Coronary artery (tissue), 2 donors: ENCODE measurements around the gene KCNQ1.

Experiments
- DNase-seq: peaks from one replicate; pipeline ENCODE4 v3.0.0-alpha.2; 2017; ENCODE audit warnings: low spot score
- H3K27ac ChIP-seq, 2 donors: fragments of 200-600 bp; sonication (generic); one replicate each; pipeline ENCODE4 v1.5.1; 2016 to 2019
- H3K4me3 ChIP-seq: fragments of 200-600 bp; sonication (generic); 2 replicates; pipeline ENCODE4 v1.5.1; 2016; ENCODE audit warnings: mild to moderate bottlenecking, moderate library complexity
- TF ChIP-seq, protein P1 (sequence below): fragments of 200-600 bp; sonication (generic); IDR thresholded peaks from one replicate; pipeline ENCODE4 v1.5.1; 2019; ENCODE audit warnings: antibody characterized with exemption

KCNQ1 gene

DNA sequence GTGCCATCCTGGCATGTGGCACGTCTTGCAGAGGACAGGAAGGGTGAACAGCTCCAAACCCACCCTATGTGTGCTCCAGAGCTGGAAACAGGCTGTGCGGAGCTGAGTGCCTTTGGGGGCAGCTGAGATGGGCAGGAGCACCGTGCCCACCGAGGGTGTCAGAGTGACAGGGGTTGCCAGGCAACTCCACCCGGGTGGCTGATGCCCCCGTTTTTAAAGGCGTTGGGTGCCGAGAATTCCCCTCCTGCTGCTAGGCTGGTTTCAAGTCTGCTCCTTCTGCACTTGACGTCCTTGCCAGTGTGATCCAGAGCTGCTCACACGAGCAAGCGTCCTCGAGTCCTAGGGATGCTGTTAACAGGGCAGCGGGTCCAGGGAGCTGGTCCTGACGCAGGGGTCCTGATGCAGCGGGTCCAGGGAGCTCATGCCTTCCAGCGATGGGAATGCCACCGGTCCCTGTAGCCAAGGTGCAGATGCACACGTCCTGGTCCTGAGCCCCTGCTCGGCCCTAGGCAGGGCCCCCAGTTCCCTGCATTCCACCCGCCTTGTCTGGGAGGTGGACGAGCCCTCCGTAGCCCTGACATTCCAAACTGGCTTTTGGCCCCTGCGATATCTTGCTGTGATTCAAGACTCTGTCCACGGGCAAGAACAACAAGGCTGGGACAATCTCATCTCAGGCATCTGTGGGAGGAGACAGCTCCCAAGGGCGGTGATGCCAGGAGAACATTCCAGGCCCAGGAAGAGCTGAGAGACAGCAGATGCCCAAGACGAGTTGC, 4.9 kb downstream of the KCNQ1 start:
- TF ChIP-seq, protein P1, sequence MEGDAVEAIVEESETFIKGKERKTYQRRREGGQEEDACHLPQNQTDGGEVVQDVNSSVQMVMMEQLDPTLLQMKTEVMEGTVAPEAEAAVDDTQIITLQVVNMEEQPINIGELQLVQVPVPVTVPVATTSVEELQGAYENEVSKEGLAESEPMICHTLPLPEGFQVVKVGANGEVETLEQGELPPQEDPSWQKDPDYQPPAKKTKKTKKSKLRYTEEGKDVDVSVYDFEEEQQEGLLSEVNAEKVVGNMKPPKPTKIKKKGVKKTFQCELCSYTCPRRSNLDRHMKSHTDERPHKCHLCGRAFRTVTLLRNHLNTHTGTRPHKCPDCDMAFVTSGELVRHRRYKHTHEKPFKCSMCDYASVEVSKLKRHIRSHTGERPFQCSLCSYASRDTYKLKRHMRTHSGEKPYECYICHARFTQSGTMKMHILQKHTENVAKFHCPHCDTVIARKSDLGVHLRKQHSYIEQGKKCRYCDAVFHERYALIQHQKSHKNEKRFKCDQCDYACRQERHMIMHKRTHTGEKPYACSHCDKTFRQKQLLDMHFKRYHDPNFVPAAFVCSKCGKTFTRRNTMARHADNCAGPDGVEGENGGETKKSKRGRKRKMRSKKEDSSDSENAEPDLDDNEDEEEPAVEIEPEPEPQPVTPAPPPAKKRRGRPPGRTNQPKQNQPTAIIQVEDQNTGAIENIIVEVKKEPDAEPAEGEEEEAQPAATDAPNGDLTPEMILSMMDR: no peak
- no peak for DNase-seq
- H3K4me3 ChIP-seq: no peak overlapping the region
- no peak overlapping the region for H3K27ac ChIP-seq

DNA sequence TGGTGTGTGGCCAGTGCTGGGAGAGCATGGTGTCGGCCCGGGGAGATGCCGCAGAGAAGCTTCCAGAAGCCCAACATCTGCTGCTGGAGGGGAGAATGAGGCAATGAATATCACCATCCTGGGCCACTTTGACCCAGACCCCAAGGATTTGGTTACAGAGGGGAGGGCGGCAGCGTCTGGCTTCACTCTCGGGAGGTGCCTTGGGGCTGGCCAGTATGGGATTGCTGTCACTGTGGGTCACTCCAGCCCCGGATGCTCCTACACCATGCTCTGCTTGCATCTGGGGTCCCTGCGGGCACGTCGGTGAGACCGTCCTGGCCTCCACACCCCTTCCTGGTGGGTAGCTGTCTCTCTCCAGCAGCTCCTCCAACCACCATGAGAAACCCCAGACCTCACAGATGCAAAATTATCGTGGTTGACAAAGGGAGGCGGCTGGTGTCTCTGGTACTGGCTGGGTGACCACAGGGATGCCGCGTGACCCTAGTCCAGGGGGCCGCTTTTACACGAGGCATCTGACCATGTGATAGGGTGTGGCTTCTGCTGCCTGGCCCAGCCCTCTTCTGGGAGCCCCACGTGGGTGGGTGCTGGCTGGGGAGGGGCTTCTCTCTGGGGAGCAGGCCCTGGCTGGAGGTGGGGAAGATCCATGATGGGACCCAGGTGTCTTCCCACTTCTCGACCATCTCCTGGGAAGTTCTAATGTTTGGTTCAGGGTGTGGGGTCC, 5.7 kb downstream of the KCNQ1 start:
- DNase-seq: no peak
- TF ChIP-seq, protein P1: no peak
- no peak overlapping the region for H3K4me3 ChIP-seq
- H3K27ac ChIP-seq: no peak overlapping the region

DNA sequence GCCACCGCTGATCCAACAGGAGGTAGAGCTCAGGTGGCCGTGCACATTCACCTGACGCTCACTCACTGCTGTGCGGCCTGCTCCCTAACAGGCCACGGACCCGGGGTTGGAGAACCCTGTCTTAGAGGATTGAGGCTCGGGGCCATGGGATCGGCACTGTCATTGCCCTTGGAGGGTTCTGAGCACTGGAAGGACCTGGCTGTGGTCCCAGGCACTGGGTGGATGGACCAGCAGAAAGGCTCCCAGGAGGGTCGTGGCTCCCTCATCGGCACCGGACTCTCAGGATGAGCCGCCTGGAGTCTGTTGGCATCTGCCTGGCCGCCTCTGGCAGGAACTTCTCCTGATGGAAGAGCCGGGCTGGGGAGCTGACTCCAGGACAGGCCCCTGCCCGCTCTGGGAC, 6.5 kb downstream of the KCNQ1 start:
- no peak for DNase-seq
- Histone ChIP-seq H3K27ac (no peak overlapping the region), H3K4me3 (no peak overlapping the region)
- TF ChIP-seq, protein P1: no peak

DNA sequence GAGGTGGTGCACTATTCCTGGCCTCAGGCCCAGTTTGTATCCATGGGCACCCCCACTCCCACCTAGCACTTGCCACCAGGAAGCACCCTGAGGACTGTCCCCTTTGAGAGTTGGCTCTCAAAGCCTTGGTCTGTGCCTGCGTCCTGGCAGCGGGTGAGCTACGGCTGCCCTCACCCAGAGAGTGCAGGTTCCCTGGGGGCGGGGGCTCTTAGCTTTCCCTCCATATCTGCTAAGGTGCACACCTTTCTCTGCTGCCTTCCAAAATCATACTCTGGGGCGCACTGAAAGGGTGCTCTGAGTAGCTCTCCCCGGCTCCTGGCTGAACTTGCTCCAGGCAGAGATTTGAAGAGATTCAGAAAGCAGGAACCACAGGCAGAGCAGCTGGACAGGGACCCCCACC, 7.1 kb downstream of the KCNQ1 start:
- no peak for DNase-seq
- TF ChIP-seq, protein P1: no peak
- Histone ChIP-seq H3K27ac (no peak overlapping the region), H3K4me3 (no peak overlapping the region)

DNA sequence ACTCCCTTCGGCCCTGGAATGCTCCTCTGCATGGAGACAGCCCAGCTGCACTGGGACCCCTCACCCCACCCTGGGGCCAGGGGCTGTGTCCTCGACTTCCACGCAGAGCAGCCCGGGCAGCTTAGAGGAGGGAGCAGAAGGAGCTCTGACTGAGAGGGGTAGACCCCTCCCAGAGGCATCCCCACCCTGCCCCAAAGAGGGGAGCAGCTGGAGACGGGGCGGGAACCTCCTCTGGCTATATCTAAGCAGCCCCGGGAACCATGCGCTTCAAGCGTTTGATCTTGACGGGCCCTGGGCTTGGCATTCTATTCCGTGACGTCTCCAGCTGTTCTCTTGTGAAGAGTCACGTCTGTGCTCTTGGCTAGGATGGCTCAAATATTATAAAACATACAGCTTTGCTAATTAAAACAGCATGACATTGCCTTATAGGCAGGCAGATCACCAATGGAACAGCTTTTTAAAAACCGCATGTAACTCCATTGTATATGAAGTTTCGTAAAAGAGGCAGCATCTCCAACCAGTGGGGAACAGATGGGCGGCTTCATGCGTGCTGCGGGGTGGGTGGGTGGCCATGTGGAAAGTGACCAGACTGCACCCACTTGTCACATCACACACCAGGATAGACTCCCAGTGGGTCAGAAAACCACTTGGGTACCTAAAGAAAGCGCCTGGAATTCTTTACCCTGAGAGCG, 7.7 kb downstream of the KCNQ1 start:
- no peak overlapping the region for H3K27ac ChIP-seq
- no peak overlapping the region for H3K4me3 ChIP-seq
- no peak for DNase-seq
- TF ChIP-seq, protein P1: no peak

DNA sequence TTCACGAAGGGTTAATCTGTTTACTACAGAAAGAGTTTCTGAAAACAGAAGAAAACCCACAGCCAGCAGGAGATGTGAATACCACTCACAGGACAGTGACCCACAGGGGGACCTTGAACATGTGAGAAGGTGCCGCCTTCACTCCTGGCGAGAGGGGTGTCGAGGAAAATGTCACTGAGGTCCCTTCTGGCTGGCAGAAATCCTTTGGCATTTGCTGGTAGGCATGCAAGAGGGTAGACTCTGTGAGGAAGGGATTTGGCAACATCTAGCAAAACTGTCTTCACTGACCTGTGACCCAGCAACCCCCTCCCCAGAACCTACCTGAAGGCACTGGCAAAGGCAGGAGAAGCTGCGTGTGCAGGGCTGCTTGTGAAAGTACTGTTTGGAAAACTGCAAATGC, 8.6 kb downstream of the KCNQ1 start:
- TF ChIP-seq, protein P1: no peak
- no peak overlapping the region for H3K27ac ChIP-seq
- DNase-seq: no peak
- H3K4me3 ChIP-seq: no peak overlapping the region
